Measurements from ENCODE around the gene BTBD19.

Gene BTBD19

DNA sequence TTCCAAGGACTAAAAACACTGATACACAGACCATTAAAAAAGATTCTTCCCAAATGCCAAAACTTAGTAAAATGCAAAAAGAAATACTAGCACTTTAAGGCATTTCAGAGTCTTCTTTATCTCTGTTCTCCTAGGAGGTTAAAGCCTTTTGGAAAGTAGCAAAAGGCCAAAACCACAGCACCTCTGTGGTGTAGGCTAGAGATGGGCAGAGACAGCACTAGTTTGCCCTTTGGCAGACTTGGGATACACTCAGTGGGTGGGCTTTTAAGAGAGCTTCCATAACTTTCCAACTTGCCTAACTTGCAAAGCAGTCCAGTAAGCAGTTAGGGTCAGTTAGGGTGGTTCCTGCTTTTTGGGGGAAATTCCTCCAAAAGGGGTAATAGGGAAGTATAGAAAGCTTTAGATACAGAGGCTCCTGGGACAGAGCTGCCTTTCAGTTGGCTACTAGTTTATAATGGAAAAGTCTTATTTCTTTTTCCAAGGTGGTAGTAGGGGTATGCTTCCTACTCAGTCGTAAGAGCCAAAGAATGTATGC is 52.6 kb downstream of the BTBD19 start:
- DNase-seq, result peak; percentile 72 to 81 (median 76)

DNA sequence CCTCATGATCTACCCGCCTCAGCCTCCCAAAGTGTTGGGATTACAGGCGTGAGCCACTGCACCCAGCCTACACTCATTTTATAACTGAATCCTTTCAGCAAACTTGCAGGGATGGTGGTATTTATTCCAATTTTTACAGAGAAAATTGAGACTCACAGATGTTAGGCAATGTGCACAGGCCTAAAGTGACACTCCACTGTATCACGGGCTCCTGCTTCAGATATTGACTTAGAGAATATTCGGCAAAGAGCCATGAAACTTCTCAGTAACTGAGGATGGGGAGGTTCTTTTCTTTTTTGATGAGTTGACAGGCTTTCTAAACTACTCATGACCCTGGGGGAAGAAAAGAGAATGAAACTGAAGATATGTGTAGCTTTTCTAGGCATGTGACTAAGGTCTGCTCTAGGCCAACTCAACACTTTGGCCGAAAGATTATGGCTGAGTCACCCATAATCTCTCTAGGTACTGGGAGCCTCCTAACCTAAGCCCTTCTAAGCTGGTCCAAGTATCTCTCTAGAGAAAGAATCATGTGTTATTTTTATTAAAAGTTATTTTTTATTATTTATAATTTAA is 54.6 kb downstream of the BTBD19 start:
- peak; percentile 39 to 59 (median 53) for DNase-seq

Measured in suppressor macrophage treated with lipopolysaccharide for 1 hour (primary cell).